Measurements from ENCODE around the gene MAGI2.

Gene MAGI2

GRCh38 chr7:79453558-79454360 lies at the start of gene MAGI2:
TSS of gene MAGI2 (minus strand) at chr7:79453667. CDS start at chr7:79453320, 347 bp downstream.
- no peak for DNase-seq

GRCh38 chr7:79502151-79502550 lies 48.7 kb upstream of the MAGI2 start:
- DNase-seq, result no peak

GRCh38 chr7:79500759-79501158 lies 47.3 kb upstream of the MAGI2 start:
- DNase-seq, result no peak

- DNase-seq, result no peak
Measured at GRCh38 chr7:79497728-79498127, 44.3 kb upstream of the MAGI2 start.

GRCh38 chr7:79495544-79496272 lies 42.2 kb upstream of the MAGI2 start:
- DNase-seq, result no peak

- DNase-seq, result no peak
Measured at GRCh38 chr7:79494046-79494445, 40.6 kb upstream of the MAGI2 start.

- DNase-seq, result no peak
Measured at GRCh38 chr7:79489371-79489770, 35.9 kb upstream of the MAGI2 start.

- DNase-seq, result no peak
Measured at GRCh38 chr7:79478386-79478785, 24.9 kb upstream of the MAGI2 start.

- no peak for DNase-seq
Measured at GRCh38 chr7:79475455-79475854, 22.0 kb upstream of the MAGI2 start.

GRCh38 chr7:79471699-79472098 lies 18.2 kb upstream of the MAGI2 start:
- DNase-seq, result no peak

- DNase-seq, result no peak
Measured at GRCh38 chr7:79471283-79471682, 17.8 kb upstream of the MAGI2 start.

GRCh38 chr7:79465551-79465950 lies 12.1 kb upstream of the MAGI2 start:
- no peak for DNase-seq

GRCh38 chr7:79464051-79464450 lies 10.6 kb upstream of the MAGI2 start:
- DNase-seq, result no peak

- DNase-seq, result no peak
Measured at GRCh38 chr7:79462390-79462789, 8.9 kb upstream of the MAGI2 start.

- no peak for DNase-seq
Measured at GRCh38 chr7:79461660-79462059, 8.2 kb upstream of the MAGI2 start.

GRCh38 chr7:79459381-79459780 lies 5.9 kb upstream of the MAGI2 start:
- no peak for DNase-seq

- DNase-seq, result no peak
Measured at GRCh38 chr7:79458796-79459195, 5.3 kb upstream of the MAGI2 start.

- no peak for DNase-seq
Measured at GRCh38 chr7:79455173-79455790, 1.8 kb upstream of the MAGI2 start.

GRCh38 chr7:79454361-79454960 lies 994 bp upstream of the MAGI2 start:
- DNase-seq, result no peak

- no peak for DNase-seq
Measured at GRCh38 chr7:79453266-79453557, 255 bp downstream of the MAGI2 start.

- DNase-seq, result no peak
Measured at GRCh38 chr7:79452495-79453265, 787 bp downstream of the MAGI2 start.

GRCh38 chr7:79452032-79452494 lies 1.4 kb downstream of the MAGI2 start:
- no peak for DNase-seq

- DNase-seq, result no peak
Measured at GRCh38 chr7:79451580-79451979, 1.9 kb downstream of the MAGI2 start.

Data from activated CD4-positive, alpha-beta T cell treated with anti-CD3 and anti-CD28 coated beads, Interleukin-2, Interleukin-6, amounts not matched to agents 100 ng/mL and 50 ng/mL, durations not matched to agents 16 hours and 8 hours (primary cell).